GM06990 (cell line): Measurements from ENCODE around the gene GHR.
A peak's percentile ranks its signal among the peaks of the same experiment; 100 is the strongest.

ENCODE experiments used
- DNase-seq: peaks from one replicate; pipeline ENCODE4 v3.0.0-alpha.2; 2011; ENCODE audit not compliant: insufficient read length; ENCODE audit errors: extremely low read depth
- H3K27me3 ChIP-seq: replicated peaks from 2 replicates; pipeline ENCODE4 v1.6.0; 2011; ENCODE audit warnings: low read length; ENCODE audit not compliant: control insufficient read depth, insufficient read depth
- H3K36me3 ChIP-seq: 2 replicates; pipeline ENCODE4 v1.5.1; 2011; ENCODE audit warnings: low read length; ENCODE audit not compliant: control insufficient read depth, insufficient read depth
- H3K4me3 ChIP-seq: replicated peaks from 2 replicates; pipeline ENCODE4 v1.5.1; 2011; ENCODE audit warnings: low read depth, mild to moderate bottlenecking, control low read depth, low read length
- CTCF ChIP-seq: IDR thresholded peaks from 2 replicates; pipeline ENCODE4 v1.5.1; 2011; ENCODE audit warnings: low read length, control low read depth, mild to moderate bottlenecking, inconsistent platforms; ENCODE audit not compliant: insufficient read depth, poor library complexity, severe bottlenecking

GHR gene

GRCh38 chr5:42579320-42579719, 156.1 kb downstream of the GHR start:
- Histone ChIP-seq H3K27me3 (no peaks in the 10 kb centered on the region), H3K4me3 (no peak overlapping the region), H3K36me3 (no peaks in the 10 kb centered on the region)
- TF ChIP-seq CTCF: no peak
- no peak for DNase-seq

- no peaks in the 10 kb centered on the region for H3K27me3 ChIP-seq
- H3K36me3 ChIP-seq: no peaks in the 10 kb centered on the region
- no peak overlapping the region for H3K4me3 ChIP-seq
- no peak for TF ChIP-seq CTCF
- no peak for DNase-seq
Observed at GRCh38 chr5:42581845-42582244, 158.6 kb downstream of the GHR start.

GRCh38 chr5:42582723-42583122, 159.5 kb downstream of the GHR start:
- no peaks in the 10 kb centered on the region for H3K36me3 ChIP-seq
- H3K27me3 ChIP-seq: no peaks in the 10 kb centered on the region
- no peak for TF ChIP-seq CTCF
- no peak for DNase-seq
- no peak overlapping the region for H3K4me3 ChIP-seq

GRCh38 chr5:42583322-42583721, 160.1 kb downstream of the GHR start:
- peak; percentile 84 for TF ChIP-seq CTCF
- H3K27me3 ChIP-seq: no peaks in the 10 kb centered on the region
- peak; percentile 11 for DNase-seq
- H3K4me3 ChIP-seq: no peak overlapping the region
- no peaks in the 10 kb centered on the region for H3K36me3 ChIP-seq

GRCh38 chr5:42586625-42587024, 163.4 kb downstream of the GHR start:
- H3K27me3 ChIP-seq: no peaks in the 10 kb centered on the region
- no peak for DNase-seq
- no peak for TF ChIP-seq CTCF
- H3K4me3 ChIP-seq: no peak overlapping the region
- no peaks in the 10 kb centered on the region for H3K36me3 ChIP-seq

- no peaks in the 10 kb centered on the region for H3K27me3 ChIP-seq
- H3K36me3 ChIP-seq: no peaks in the 10 kb centered on the region
- DNase-seq: no peak
Observed at GRCh38 chr5:42587096-42587723, 164.0 kb downstream of the GHR start.

More at GRCh38 chr5:42587096-42587723, 164.0 kb downstream of the GHR start:
- no peak overlapping the region for H3K4me3 ChIP-seq
- TF ChIP-seq CTCF: no peak
